ENCODE results near the gene BCL2A1. TPM values are rescaled to one million over a fixed set of nuclear protein-coding genes. Genes with fewer than 3 reads are reported as not detected.

The BCL2A1 gene
- polyA plus RNA-seq, 1 experiment = 2.9 TPM

GRCh38 chr15:79994615-79995014 is 23.6 kb upstream of the BCL2A1 start:
- Histone ChIP-seq H3K27ac (ENCODE audit: low read depth, low read length) (no peak overlapping the region), H3K4me3 (ENCODE audit: low read depth, low read length) (no peak overlapping the region), H3K9me3 (ENCODE audit: control insufficient read depth, insufficient read depth, low read length) (no peaks in the 10 kb centered on the region), H3K27me3 (ENCODE audit: control insufficient read depth, insufficient read depth, low read length) (no peaks in the 10 kb centered on the region)
- TF ChIP-seq CTCF (IDR thresholded peaks at IDR 0.05; ENCODE audit: low read depth, low read length) = no peak
- CTCF ChIA-PET = interaction anchor here (1.6 to 4.8 kb wide), 4 partner anchors 98 to 655 kb away, joined by 7 to 68 read pairs (median 26); partner anchors contain the start of gene MTHFS
- POLR2A ChIA-PET = no interaction called here
- DNase-seq (ENCODE audit: low read depth, low spot score) = no peak

DNA sequence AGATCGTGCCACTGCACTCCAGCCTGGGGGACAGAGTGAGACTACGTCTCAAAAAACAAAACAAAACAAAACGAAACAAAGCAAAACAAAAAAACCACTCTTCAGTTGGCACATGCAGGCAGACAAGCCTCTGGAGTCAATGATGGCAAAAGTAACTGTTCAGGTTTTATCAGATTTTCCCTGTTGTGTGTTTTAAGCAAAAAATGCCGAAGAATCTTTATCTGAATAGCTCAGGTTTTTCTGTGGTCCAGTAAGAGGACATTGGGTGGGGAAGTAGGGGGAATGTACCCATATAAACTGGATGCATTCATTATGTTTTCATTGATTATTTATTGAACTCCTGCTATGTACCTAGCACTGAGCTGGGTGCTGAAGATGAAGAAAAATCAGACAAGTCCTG is 20.8 kb upstream of the BCL2A1 start:
- ChIA-PET CTCF (interaction anchor here (0.7 to 4.8 kb wide), 4 partner anchors 95 to 644 kb away, joined by 4 to 68 read pairs (median 28); partner anchors contain the start of gene MTHFS), POLR2A (no interaction called here)
- Histone ChIP-seq H3K27ac (ENCODE audit: low read depth, low read length) (no peak overlapping the region), H3K9me3 (ENCODE audit: control insufficient read depth, insufficient read depth, low read length) (no peaks in the 10 kb centered on the region), H3K27me3 (ENCODE audit: control insufficient read depth, insufficient read depth, low read length) (no peaks in the 10 kb centered on the region), H3K4me3 (ENCODE audit: low read depth, low read length) (no peak overlapping the region)
- DNase-seq (ENCODE audit: low read depth, low spot score) = no peak
- TF ChIP-seq CTCF (IDR thresholded peaks at IDR 0.05; ENCODE audit: low read depth, low read length) = no peak

DNA sequence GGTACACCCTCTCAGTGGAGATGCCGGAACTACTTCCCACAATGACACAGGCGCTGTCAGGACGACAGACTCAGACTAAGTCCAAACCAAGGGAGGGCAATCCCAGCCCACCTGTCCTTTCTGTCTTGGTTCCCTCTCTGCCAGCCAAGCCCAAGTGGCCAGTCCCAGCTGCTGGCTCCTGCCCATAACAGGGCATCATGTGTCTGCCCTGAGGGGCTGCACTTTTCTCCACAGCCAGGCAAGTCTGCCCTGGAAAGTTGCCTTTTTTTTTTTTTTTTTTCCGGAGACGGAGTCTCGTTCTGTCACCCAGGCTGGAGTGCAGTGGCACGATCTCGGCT is 20.0 kb upstream of the BCL2A1 start:
- no peak for TF ChIP-seq CTCF (IDR thresholded peaks at IDR 0.05; ENCODE audit: low read depth, low read length)
- POLR2A ChIA-PET = no interaction called here

GRCh38 chr15:79990280-79990996 is 19.4 kb upstream of the BCL2A1 start:
- H3K27ac ChIP-seq (ENCODE audit: low read depth, low read length) = no peak overlapping the region
- ChIA-PET POLR2A (no interaction called here), CTCF (interaction anchor here (1.5 kb wide), 1 partner anchor 609 kb away, joined by 4 read pairs; no protein-coding TSS in a partner anchor)
- TF ChIP-seq CTCF (IDR thresholded peaks at IDR 0.05; ENCODE audit: low read depth, low read length) = no peak
- H3K9me3 ChIP-seq (ENCODE audit: control insufficient read depth, insufficient read depth, low read length) = no peaks in the 10 kb centered on the region
- no peaks in the 10 kb centered on the region for H3K27me3 ChIP-seq (ENCODE audit: control insufficient read depth, insufficient read depth, low read length)
- no peak overlapping the region for H3K4me3 ChIP-seq (ENCODE audit: low read depth, low read length)
- no peak for DNase-seq (ENCODE audit: low read depth, low spot score)

More for the DNA sequence above, 20.0 kb upstream of the BCL2A1 start:
- no peaks in the 10 kb centered on the region for H3K9me3 ChIP-seq (ENCODE audit: control insufficient read depth, insufficient read depth, low read length)
- DNase-seq (ENCODE audit: low read depth, low spot score) = no peak
- no peak overlapping the region for H3K27ac ChIP-seq (ENCODE audit: low read depth, low read length)
- H3K27me3 ChIP-seq (ENCODE audit: control insufficient read depth, insufficient read depth, low read length) = no peaks in the 10 kb centered on the region
- CTCF ChIA-PET = interaction anchor here (0.7 to 4.8 kb wide), 2 partner anchors 138 to 643 kb away, joined by 4 to 68 read pairs; no protein-coding TSS in a partner anchor
- no peak overlapping the region for H3K4me3 ChIP-seq (ENCODE audit: low read depth, low read length)

DNA sequence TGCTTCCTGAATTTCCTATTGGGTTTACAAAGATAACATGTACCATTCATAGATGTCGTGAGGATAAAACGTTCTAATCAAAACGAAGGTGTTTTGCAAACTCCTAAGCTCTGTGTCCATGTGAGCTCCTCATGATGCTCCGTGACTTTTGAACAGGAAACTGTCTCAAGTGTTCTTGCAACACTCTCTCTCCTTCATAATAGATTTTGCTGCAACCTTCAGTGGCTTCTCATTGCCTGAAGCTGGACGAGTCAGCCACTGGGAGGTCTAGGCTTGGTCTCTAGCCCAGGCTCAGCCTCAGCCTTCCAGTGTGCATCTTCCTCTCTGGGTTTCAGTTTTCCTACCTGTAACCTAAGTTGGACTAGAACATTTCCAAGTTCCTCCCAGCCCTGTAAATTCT is 18.7 kb upstream of the BCL2A1 start:
- Histone ChIP-seq H3K9me3 (ENCODE audit: control insufficient read depth, insufficient read depth, low read length) (no peaks in the 10 kb centered on the region), H3K4me3 (ENCODE audit: low read depth, low read length) (no peak overlapping the region), H3K27ac (ENCODE audit: low read depth, low read length) (no peak overlapping the region), H3K27me3 (ENCODE audit: control insufficient read depth, insufficient read depth, low read length) (no peaks in the 10 kb centered on the region)
- ChIA-PET POLR2A (interaction anchor here (1.1 kb wide), 1 partner anchor 67 kb away, joined by 3 read pairs; no protein-coding TSS in a partner anchor), CTCF (interaction anchor here (1.5 kb wide), 1 partner anchor 609 kb away, joined by 4 read pairs; no protein-coding TSS in a partner anchor)
- TF ChIP-seq CTCF (IDR thresholded peaks at IDR 0.05; ENCODE audit: low read depth, low read length) = no peak
- no peak for DNase-seq (ENCODE audit: low read depth, low spot score)

Measured in AG04450 (cell line).